ENCODE data around the gene EGR1.
A peak's percentile ranks its signal among the peaks of the same experiment; 100 is the strongest.

Gene EGR1

DNA sequence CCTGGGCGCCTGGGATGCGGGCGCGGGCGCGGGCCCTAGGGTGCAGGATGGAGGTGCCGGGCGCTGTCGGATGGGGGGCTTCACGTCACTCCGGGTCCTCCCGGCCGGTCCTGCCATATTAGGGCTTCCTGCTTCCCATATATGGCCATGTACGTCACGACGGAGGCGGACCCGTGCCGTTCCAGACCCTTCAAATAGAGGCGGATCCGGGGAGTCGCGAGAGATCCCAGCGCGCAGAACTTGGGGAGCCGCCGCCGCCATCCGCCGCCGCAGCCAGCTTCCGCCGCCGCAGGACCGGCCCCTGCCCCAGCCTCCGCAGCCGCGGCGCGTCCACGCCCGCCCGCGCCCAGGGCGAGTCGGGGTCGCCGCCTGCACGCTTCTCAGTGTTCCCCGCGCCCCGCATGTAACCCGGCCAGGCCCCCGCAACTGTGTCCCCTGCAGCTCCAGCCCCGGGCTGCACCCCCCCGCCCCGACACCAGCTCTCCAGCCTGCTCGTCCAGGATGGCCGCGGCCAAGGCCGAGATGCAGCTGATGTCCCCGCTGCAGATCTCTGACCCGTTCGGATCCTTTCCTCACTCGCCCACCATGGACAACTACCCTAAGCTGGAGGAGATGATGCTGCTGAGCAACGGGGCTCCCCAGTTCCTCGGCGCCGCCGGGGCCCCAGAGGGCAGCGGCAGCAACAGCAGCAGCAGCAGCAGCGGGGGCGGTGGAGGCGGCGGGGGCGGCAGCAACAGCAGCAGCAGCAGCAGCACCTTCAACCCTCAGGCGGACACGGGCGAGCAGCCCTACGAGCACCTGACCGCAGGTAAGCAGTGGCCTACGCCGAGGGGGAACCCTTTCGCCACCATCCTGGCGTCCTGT lies at the start of gene EGR1:
TSS of gene EGR1 (plus strand) at position 219 of the 864 bp plus-strand sequence. CDS start at position 502, 283 bp downstream.
- DNase-seq = peak; percentile 61 to 81

DNA sequence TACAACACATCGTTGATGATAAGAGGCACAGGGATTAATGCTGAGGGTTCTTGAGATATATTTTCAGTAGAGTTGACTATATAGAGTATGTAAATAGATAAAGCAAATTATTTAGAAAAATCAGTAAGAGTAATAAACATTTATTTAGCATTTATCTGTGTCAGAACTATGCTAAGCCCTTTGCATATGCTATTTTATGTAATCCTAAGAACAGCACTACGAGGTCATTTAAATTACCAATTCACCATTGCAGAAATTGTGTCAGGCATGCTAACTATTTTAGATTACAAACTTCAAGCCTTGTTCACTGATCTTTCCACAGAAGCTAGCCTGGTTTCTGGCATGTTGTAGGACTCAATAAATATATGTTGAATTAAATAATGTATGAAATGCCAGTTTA lies 46.8 kb upstream of the EGR1 start:
- DNase-seq = no peak

DNA sequence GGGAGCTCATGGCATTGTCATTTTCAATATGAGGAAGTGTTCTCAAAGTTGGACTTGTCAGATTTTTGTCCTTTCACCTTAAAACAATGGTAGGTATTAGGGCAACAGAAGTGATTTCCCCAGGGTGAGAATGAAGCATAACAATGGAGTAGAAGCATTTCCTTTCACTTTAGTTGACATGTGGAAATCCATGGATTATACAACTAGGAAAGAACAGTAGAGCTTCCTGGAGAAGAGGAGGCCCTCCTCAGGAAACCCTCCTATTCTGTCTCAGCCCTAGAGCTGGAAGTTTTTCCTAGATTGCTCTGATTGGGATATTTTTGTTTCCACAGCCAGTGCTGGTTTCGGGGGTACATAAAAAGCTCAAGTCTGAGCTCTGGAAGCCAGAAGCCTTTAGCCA lies 40.2 kb upstream of the EGR1 start:
- DNase-seq = no peak

DNA sequence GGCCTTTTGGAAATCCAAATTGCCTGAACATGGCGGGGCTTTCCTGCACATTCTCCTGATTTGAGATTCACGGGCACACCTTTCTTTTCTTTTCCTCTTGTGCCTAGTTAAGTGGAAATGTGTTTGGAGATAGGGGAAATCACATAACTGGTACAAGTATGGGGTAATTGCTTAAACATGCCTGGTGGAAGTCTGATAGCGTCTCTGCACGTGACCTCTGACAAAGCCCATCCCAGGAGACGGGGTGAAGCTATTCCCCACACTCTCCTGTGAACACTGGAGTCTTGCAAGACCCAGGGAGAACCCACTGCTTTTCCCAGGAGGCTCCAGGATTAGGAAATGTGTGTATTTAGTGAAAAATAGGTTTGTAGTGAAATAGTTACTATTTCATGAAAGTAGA lies 29.3 kb upstream of the EGR1 start:
- no peak for DNase-seq

DNA sequence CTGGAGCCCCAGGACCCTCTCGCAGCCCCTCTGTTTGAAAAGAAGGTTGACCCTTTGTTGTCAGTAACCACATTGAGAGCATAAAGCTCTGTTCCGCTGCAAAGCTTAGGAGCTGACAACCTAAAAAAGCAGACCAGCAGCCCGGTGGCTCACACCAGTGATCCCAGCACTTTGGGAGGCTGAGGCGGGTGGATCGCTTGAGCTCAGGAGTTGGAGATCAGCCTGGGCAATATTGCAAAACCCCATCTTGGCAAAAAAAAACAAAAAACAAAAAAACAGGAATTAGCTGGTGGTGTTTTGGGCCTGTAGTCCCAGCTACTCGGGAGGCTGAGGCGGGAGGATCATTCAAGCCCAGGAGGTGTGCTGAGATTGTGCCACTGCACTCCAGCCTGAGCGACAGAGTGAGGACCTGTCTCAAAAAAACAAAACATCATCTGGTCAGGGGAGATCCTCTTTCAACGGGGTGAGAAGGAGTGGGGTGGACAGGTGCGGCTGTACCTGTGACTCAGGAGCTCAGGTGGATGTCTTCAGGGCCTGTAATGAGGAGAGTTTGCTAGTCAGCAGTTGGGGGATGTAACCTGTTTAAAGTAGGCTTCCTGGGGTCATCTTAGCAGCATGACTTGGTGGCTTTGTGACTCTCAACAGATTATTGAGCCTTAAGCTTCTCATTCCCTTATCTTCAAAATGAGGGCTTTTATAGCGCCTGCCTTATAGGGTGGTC lies 27.1 kb upstream of the EGR1 start:
- no peak for DNase-seq

DNA sequence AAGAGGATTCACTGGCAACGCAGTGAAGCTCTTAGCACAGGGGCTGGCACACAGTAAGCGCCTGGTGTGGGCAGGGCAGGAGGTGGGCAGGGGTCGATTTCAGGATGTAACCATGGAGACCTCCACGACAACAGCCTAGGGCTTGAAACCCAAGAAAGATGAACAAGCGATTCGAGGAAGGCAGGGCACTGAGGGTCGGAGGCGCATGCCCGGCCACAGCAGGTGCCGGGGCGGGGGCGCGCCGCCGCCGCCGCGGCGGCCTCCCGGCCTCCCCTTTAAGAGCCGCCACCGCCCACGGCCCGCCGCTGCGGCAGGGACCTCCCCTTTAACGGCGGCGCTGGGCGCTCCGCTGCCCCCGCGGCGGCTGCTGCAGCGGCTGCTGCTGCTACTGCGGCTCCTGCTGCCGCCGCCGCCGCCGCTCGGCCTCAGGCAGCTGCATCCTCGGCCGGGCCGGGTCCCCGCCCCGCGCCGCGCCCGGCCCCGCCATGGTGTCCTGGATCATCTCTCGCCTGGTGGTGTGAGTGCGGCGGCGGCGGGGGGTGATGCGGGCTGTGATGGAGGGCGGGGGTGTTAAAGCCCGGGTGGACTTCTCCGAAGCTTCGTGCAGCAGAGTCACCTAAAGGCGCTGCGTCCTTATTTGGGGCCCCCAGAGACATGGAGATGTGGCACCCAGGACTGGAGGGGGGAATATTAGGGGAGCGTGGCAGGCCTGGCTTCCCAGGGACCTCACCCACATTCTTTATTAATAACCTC lies 26.4 kb upstream of the EGR1 start, which contains the start of gene REEP2:
TSS of gene REEP2 (plus strand) at position 334 of the 753 bp plus-strand sequence. CDS start at position 486, 152 bp downstream.
- peak; percentile 11 to 42 for DNase-seq

DNA sequence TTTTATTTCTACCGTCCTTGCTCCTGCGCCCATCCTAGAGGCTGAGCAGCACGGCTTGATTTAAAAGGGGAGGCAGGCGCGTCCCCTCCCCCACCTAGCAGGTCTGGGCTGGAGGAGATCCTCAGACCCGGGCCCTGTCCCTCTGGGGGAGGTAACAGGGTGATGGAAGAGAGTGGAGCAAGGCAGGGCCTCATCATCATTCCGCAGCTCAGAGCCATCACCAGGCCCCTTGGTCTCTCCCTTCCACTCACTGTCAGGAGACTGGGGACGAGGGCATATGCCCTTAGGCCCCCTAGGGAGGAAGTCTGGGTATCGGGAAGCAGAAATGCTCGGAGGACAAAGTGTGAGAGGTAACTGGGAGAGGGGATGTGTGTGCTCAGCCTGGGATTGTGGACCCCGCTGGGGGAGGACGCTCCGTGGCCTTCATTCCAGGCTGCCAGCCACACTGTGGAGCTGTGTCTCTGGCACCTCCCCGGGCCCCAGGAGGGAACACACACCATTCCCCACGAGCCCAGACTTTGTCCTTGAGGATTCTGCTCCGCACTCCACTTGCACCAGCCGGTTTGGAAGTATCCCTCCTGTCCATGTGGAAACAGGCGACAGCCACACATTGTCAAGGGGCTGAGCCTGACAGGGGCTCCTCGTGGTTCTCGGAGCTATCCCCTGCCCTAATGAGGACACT lies 25.7 kb upstream of the EGR1 start:
- no peak for DNase-seq

DNA sequence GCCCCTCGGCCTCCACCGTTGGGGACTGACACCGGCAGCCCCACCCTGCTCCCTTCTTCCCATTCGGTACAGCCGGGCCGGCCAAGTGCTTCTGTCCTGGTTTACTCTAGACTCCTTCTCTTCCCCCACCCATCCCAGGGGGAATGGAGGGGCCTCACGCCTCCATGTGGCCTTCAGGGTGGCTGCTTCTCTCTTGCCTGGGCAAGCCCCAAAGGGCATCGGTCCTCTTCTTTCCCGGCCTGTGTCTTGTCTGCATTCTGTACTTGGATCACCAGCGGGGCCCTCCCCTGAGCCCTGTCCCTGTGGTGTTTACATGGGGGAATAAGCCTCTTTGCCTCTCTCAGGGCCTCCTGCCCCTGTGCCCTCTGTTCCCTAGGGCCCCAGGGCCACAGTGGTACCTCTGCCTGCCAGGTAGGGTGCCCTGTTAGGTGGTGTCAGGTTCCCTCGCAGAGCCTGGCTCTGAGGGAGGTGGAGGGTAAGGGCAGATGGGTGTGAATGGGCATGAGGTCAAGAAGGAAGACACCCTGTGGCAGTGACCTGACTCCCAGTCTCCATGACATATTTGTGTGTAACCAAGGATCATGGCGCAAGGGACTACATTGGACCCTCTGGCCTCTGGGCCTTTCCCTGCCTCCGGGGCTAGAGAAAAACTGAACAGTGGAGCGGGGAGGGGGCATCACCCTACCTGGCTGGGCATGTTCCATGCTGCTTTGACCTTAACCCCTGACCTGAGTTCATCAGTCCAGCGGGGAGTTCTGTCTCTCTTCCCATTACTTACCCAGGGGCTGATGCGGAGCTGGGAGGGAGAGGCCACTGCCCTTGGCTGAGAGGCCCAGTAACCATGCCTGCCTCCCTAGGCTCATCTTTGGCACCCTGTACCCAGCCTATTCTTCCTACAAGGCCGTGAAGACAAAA lies 24.9 kb upstream of the EGR1 start:
- no peak for DNase-seq

DNA sequence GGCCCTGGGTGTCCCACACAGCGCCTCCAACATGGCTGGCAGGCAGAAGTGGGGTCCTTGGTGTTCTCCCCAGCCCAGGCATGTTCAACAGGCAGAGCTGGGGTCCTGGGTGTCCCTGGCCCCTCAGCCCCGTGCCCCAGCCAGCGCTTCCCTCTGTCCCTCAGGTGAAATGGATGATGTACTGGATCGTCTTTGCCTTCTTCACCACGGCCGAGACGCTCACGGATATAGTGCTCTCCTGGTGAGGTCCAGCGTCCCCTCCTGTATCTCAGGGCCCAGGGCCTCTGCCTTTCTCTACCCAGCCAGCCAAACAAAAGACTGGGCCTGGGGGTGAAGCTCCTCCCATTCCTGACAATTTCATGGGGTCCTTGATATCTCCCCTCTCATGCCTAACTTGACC lies 24.1 kb upstream of the EGR1 start:
- no peak for DNase-seq

DNA sequence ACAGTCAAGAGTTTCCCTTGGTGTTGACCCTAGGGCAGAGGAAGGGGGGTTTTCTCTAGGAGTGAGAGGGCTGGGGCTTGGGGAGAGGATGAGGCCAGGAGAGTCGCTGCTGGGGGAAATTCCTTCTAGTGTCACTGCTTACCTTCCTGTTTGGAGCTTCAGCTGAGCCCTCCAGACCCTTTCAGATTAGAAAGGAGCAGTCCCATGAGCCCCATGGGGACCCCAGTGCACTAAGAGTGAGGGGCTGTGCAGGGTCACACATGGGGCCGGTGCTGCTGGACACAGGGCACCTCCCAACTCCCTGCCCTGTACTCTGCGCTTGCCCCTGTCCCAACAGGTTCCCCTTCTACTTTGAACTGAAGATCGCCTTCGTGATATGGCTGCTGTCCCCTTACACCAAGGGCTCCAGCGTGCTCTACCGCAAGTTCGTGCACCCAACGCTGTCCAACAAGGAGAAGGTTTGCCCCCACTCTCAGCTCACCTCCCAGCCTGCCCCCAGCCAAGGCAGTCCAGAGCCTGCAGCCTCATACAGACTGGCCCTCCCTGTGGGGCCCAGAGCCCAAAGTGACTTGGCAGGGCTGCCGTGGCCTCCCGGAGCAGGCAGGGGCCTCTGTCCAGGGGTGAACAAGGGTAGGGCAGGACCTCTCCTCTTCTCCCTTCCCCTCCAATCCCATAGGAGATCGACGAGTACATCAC lies 21.1 kb upstream of the EGR1 start:
- no peak for DNase-seq

DNA sequence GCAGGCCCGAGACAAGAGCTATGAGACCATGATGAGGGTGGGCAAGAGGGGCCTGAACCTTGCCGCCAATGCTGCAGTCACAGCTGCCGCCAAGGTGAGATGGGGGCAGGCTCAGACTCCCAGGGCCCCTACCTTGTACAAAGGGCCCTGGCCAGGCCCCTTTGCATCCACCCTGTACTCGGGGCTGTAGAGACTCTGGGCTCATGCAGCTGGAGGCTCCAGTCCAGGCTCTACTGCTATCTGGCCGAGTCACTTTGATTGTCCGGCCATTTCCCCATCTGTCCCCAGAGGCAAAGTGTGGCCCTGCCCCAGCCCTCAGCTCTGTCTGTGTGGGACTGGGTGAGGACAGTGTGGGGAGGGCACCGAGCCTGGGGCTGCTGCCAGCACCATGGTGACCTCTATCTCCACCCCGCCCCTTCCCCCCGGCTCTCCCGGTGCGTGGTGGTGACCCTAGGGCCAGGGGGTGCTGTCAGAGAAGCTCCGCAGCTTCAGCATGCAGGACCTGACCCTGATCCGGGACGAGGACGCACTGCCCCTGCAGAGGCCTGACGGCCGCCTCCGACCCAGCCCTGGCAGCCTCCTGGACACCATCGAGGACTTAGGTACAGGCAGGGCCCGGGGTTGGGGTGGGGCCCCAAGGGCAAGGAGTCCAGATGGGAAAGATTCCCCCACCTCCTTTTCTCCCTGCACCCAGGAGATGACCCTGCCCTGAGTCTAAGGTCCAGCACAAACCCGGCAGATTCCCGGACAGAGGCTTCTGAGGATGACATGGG lies 20.3 kb upstream of the EGR1 start:
- DNase-seq = no peak

DNA sequence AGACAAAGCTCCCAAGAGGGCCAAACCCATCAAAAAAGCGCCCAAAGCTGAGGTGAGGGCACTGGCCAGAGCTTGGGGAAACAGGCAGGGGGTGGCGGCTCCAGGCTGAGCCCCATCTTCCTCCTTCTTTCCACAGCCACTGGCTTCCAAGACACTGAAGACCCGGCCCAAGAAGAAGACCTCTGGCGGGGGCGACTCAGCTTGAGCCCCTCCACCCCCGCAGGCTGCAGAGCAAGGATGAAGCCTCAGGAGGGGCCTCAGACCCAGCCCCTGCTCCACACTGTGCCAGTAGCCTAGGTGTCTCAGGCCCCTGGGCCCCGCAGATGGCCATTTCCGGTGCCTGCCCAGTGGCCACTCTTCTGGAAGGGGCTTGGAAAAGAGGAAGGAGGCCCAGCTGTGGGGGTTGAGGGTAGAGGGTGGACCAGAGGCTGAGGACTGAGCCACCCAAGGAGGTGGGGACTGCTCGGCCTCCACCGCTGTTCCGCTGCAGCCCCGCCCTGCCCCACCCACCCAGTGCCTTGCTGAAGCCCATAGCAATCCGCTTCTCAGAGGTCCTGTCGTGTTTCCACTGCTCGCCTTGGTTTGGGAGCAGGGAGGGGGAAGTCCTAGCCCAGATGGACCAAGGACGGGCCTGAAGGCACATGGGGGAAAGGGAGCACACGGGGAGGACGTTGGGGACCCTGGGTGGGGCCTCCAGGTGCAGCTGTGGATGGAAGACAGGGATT lies 19.6 kb upstream of the EGR1 start:
- DNase-seq = no peak

DNA sequence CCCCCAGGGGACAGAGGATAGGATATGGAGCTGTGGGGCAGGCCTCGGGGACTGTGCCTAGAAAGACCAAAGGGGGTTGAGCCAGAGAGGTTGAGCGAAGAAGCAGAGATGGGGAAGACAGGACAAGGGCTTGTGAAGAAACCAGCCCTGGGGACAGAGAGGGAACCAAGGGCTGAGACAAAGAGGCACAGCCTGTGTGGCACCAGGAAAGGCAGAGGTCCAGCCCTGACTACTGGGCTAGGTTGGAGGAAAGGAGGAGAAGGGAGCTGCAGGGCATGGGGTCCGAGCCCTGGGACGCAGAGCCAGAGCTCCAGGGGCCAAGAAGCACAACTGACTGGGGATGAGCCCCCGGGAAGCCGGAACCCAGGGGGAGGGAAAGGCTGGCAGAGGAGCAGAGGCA lies 17.2 kb upstream of the EGR1 start:
- no peak for DNase-seq

DNA sequence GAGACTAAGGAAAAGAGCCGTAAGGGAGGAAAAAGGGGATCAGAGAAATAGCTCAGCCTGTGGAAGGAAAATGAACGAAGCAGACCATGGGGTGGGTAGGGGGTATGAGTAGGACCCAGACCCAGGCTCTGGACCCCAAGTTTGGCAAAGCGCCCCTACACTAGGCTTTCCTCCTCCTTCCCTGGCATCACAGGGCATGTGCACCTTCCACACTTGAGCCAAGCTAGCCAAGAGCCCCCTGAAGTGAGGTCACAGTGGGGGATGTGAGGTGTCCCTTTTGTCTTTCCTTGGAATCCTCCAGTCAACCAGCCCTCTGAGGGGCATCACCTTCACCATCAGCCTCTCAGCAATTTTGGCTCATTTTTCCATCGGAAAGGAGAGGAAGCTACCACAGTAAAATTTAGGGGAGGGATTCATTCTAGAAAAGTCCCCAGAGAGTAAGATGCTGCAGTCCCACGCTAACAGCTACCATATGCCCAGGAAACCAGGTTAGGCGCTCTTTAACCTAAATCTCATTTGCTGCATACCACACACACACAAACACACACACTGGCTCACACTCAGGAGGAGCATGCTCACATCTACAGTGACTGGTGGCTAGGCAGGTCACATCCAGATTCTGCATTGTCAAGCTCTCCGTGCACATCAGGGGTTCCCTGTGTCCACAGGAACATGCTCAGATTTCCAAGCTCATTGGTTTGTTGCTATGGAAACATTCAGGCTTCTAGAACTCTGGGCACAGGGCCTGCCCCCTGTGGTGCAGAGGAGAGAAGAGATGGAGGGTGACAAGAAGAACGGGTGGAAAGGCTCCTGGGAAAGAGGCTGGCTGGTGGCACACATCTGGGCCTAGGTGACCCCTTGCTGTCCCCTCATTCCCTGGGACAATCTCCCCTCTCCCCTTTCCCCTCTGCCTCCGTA lies 16.5 kb upstream of the EGR1 start:
- DNase-seq = peak; percentile 22 to 67

DNA sequence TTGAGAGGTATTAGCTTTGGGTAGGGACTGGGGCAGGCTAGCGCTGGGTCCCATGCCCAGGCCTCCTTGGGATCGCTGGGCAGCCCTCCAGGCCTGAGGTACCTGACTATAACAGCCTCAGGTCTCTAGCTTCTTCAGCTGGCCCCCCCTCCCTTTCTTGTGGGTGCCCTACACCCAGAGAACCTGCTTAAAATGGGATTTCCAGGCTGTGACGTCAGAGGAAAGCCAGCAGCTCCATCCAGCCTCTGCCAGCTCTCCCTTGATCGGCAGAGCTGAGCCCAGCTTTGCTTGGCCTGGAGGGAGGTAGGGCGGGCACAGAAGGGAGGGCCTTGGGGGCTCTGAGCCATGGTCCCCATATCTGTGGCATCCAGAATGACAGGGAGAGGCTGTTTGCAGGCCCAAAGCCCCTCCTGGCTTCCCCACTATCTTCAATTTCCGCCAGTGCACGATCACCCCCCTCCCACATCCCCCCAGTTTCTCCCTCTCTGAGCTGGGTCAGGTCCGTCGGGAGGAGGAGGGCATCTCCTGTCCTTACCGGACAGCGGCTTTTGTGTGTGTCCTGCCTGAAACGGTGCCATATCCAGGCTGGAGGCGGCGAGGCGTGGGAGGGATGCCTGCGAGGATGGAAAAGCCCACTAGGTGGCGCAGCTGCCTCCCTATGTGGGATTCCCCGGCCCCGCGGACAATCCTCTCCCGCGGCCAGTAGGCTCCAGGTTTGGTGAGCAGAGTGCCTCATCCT lies 15.6 kb upstream of the EGR1 start:
- peak; percentile 40 to 74 for DNase-seq

DNA sequence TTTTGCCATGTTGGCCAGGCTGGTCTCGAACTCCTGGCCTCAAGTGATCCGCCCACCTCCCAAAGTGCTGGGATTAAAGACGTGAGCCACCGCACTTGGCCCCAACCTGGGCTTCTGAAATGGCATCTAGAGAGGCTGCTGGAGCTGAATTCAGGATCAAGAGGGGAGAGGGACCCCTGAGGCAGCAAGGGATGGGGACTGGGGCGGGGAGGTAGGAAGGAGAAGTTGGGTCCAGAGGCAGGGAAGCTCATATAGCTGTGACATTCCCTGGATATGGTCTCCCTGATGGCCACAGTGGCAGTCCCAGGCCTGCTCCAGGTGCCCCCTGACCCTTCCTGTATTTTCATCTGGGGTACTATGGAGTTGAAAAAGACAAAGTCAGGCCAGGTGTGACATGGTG lies 14.3 kb upstream of the EGR1 start:
- DNase-seq = no peak

DNA sequence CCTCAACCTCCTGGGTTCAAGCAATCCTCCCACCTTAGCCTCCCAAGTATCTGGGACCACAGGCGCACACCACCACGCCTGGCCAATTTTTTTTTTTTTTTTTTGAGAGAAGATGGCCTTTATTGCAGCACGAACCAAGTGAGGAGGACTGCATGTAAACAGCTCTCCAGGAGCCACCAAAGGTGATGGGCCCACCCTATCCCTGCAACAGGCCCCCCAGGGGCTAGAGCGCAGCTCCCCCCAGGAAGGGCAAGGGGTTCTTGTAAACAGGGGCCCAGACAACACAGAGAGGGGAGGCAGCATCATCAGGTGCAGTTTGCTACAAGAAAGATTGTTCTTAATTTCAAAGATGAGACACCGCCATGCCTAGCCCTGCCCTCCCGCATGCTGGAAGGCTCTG lies 12.6 kb upstream of the EGR1 start:
- no peak for DNase-seq

DNA sequence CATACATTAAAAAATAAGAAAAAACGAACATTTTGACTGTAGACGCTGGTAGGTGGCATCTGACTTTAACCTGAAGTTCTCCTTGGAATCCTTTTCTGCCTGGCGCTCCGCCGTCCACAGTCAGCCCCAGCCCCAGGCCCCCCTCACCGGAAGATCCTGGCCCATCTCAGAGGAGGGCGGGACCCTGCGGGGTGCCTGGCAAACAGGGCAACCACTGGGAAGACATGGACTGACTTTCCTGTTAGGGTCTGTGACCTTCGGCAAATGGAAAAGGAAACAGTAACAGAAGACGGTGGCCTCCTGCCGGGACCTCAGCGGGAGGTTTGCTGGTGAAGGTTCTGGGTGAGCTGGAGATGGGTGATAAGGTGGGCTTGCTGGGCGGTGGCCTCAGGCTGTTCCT lies 11.7 kb upstream of the EGR1 start:
- no peak for DNase-seq
